Measurements from ENCODE around the gene C1QL1. TPM values are rescaled to one million over a fixed set of nuclear protein-coding genes. Genes with fewer than 3 reads are reported as not detected.

The C1QL1 gene
- total and polyA plus RNA-seq, 2 experiments from 2014 or later, result 12.8 to 54.9 TPM

DNA sequence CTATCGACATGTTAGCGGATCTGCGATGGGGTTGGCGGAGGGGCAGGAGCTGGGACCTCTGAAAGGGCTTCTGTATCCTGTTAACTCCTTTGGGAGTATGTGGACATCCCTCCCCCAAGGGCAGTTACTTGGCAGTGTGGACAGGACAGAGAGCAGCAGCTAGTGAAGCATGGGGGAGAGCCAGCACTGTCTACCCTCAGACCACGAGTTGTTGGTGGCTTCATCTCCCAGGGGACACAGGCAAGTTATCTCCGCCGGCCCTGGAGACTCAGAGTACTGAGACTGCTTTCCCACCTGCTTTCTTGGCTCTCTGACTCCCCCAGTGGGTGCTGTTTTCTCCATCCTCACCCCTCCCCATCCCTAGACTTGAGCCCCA is 47.5 kb downstream of the C1QL1 start:
- Histone ChIP-seq H2AFZ (no peak overlapping the region), H3K4me2 (no peak overlapping the region), H3K27me3 (peaks cover 14% of the 10 kb centered on the region), H3K4me1 (ENCODE audit: insufficient read depth) (no peaks in the 10 kb centered on the region), H3K27ac (no peak overlapping the region), H3K9me3 (ENCODE audit: low read depth) (no peaks in the 10 kb centered on the region), H3K79me2 (no peaks in the 10 kb centered on the region), H3K9me2 (replicated peaks; ENCODE audit: insufficient read depth) (no peaks in the 10 kb centered on the region), H3K36me3 (replicated peaks; ENCODE audit: insufficient read depth, low read depth) (no peaks in the 10 kb centered on the region), H4K20me1 (ENCODE audit: insufficient read depth, poor library complexity, severe bottlenecking) (no peaks in the 10 kb centered on the region), H3K4me3 (no peak overlapping the region)
- no peak for DNase-seq (ENCODE audit: low spot score)
- TF ChIP-seq EZH2phosphoT487 (IDR thresholded peaks at IDR 0.05; ENCODE audit: low read depth, severe bottlenecking, unreplicated experiment), result no peak
- TF ChIP-seq, protein P1, sequence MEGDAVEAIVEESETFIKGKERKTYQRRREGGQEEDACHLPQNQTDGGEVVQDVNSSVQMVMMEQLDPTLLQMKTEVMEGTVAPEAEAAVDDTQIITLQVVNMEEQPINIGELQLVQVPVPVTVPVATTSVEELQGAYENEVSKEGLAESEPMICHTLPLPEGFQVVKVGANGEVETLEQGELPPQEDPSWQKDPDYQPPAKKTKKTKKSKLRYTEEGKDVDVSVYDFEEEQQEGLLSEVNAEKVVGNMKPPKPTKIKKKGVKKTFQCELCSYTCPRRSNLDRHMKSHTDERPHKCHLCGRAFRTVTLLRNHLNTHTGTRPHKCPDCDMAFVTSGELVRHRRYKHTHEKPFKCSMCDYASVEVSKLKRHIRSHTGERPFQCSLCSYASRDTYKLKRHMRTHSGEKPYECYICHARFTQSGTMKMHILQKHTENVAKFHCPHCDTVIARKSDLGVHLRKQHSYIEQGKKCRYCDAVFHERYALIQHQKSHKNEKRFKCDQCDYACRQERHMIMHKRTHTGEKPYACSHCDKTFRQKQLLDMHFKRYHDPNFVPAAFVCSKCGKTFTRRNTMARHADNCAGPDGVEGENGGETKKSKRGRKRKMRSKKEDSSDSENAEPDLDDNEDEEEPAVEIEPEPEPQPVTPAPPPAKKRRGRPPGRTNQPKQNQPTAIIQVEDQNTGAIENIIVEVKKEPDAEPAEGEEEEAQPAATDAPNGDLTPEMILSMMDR (IDR thresholded peaks at IDR 0.05; ENCODE audit: poor library complexity), result no peak
- no peak for TF ChIP-seq EZH2 (IDR thresholded peaks at IDR 0.05; ENCODE audit: borderline replicate concordance)
- WGBS (ENCODE audit: low lambda C conversion rate, missing lambda C conversion rate), result 81% methylated on average over 7 of the region's 7 CpGs

DNA sequence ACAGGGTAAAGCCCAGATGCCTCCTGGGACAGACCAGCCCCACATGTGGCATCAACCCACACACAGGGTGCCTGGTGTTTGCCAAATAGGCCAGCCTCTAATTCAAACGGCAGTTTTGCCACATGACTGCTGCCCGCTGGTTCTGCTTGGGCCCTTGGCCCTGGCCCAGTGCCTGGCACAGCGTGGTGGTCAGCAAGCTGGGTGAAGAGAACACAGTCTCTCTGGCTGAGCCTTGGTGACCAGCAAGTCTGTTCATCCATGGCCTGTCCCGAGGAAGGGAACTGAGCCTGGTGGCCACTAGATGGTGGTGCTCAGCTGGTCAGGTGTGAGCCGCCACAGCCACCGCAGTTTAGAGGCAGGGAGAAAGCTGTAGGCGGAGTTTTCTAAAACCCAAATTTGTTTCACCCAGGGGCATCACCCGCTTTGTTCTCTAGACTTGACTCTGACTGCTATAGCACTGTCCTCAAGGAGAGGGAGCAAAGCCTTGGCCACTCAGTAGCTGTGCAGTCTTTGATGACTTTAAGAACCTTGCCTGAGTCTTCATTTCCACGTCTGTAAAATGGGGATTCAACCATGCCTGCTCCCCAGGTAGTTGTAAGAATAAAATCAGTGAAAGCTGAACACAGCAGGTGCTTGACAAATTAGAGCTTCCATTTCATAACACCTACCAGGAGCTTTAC is 48.1 kb downstream of the C1QL1 start:
- H3K27ac ChIP-seq, result no peak overlapping the region
- H3K9me3 ChIP-seq (ENCODE audit: low read depth), result no peaks in the 10 kb centered on the region
- peaks cover 14% of the 10 kb centered on the region for H3K27me3 ChIP-seq
- no peak overlapping the region for H2AFZ ChIP-seq
- no peaks in the 10 kb centered on the region for H3K36me3 ChIP-seq (replicated peaks; ENCODE audit: insufficient read depth, low read depth)
- H3K4me2 ChIP-seq, result no peak overlapping the region
- no peaks in the 10 kb centered on the region for H3K79me2 ChIP-seq
- H3K4me3 ChIP-seq, result no peak overlapping the region
- H3K4me1 ChIP-seq (ENCODE audit: insufficient read depth), result no peaks in the 10 kb centered on the region
- H4K20me1 ChIP-seq (ENCODE audit: insufficient read depth, poor library complexity, severe bottlenecking), result no peaks in the 10 kb centered on the region
- H3K9me2 ChIP-seq (replicated peaks; ENCODE audit: insufficient read depth), result no peaks in the 10 kb centered on the region
- peak; percentile 89 for DNase-seq (ENCODE audit: low spot score)
- TF ChIP-seq, protein P1 (IDR thresholded peaks at IDR 0.05; ENCODE audit: poor library complexity), result peak; percentile 86
- no peak for TF ChIP-seq EZH2phosphoT487 (IDR thresholded peaks at IDR 0.05; ENCODE audit: low read depth, severe bottlenecking, unreplicated experiment)
- whole genome bisulfite sequencing (ENCODE audit: low lambda C conversion rate, missing lambda C conversion rate), result 11% methylated on average over 9 of the region's 9 CpGs

DNA sequence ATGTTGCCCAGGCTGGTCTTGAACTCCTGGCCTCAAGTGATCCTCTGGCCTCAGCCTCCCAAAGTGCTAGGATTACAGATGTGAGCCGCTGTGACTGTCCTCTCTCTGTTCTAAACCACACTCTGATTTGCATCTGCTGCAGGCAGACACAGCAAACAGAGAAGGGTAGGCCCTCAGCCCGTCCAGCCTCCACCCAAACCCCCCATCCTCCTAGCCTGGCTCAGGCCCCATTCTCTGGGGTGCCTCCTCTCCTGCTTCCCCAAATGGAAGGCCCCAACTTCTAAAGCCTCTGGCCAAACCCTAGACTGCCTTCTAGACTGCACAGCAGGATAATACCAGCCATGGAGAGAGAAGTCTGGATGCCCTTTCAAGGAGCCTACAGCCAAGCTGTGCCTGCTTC is 48.7 kb downstream of the C1QL1 start:
- no peaks in the 10 kb centered on the region for H3K9me3 ChIP-seq (ENCODE audit: low read depth)
- peaks cover 14% of the 10 kb centered on the region for H3K27me3 ChIP-seq
- H3K4me3 ChIP-seq, result no peak overlapping the region
- H3K79me2 ChIP-seq, result no peaks in the 10 kb centered on the region
- H3K4me1 ChIP-seq (ENCODE audit: insufficient read depth), result no peaks in the 10 kb centered on the region
- no peak overlapping the region for H3K27ac ChIP-seq
- DNase-seq (ENCODE audit: low spot score), result no peak
- H4K20me1 ChIP-seq (ENCODE audit: insufficient read depth, poor library complexity, severe bottlenecking), result no peaks in the 10 kb centered on the region
- H2AFZ ChIP-seq, result no peak overlapping the region
- no peaks in the 10 kb centered on the region for H3K9me2 ChIP-seq (replicated peaks; ENCODE audit: insufficient read depth)
- TF ChIP-seq EZH2phosphoT487 (IDR thresholded peaks at IDR 0.05; ENCODE audit: low read depth, severe bottlenecking, unreplicated experiment) (no peak), EZH2 (IDR thresholded peaks at IDR 0.05; ENCODE audit: borderline replicate concordance) (no peak)
- TF ChIP-seq, protein P1 (IDR thresholded peaks at IDR 0.05; ENCODE audit: poor library complexity), result no peak
- no peaks in the 10 kb centered on the region for H3K36me3 ChIP-seq (replicated peaks; ENCODE audit: insufficient read depth, low read depth)
- 80% methylated on average over 2 of the region's 2 CpGs for WGBS (ENCODE audit: low lambda C conversion rate, missing lambda C conversion rate)
- no peak overlapping the region for H3K4me2 ChIP-seq
